Measurements from ENCODE around the gene FOXO3. TPM values are rescaled to one million over a fixed set of nuclear protein-coding genes. Genes with fewer than 3 reads are reported as not detected.

FOXO3 gene
- total and polyA plus RNA-seq, 2 of the 13 experiments (the other 11 are each of a cell fraction or from before 2014, with no cell fraction given), result 16.0 to 22.5 TPM

GRCh38 chr6:108728826-108729225 is 168.1 kb downstream of the FOXO3 start (continued):
- TF ChIP-seq TIGD3 (CRISPR knock-in tag; IDR thresholded peaks at IDR 0.05; ENCODE audit: borderline replicate concordance), result no peak
- no peak for TF ChIP-seq ZSCAN5A (CRISPR knock-in tag; IDR thresholded peaks at IDR 0.05; ENCODE audit: borderline replicate concordance)
- no peak for TF ChIP-seq ZNF260 (CRISPR knock-in tag; IDR thresholded peaks at IDR 0.05; ENCODE audit: borderline replicate concordance, low read depth)
- no peak for TF ChIP-seq RFXANK (CRISPR knock-in tag; IDR thresholded peaks at IDR 0.05)
- no peak for TF ChIP-seq TAF1 (CRISPR knock-in tag; IDR thresholded peaks at IDR 0.05)
- no peak for TF ChIP-seq GMEB2 (CRISPR knock-in tag; IDR thresholded peaks at IDR 0.05; ENCODE audit: low read depth)
- TF ChIP-seq ISX (CRISPR knock-in tag; conservative IDR thresholded peaks at IDR 0.05), result no peak
- no peak for TF ChIP-seq HBP1 (CRISPR knock-in tag; IDR thresholded peaks at IDR 0.05; ENCODE audit: low read depth)
- no peak for TF ChIP-seq HNRNPH1 (optimal IDR thresholded peaks at IDR 0.05; ENCODE audit: low read depth, low read length)
- TF ChIP-seq CHD4 (IDR thresholded peaks at IDR 0.05; ENCODE audit: borderline replicate concordance, low read length), result 0 out of 2 replicates have a peak, but pooled peaks have one; percentile 62
- TF ChIP-seq AFF4 (CRISPR knock-in tag; IDR thresholded peaks at IDR 0.05), result no peak
- no peak for TF ChIP-seq BRCA1 (CRISPR knock-in tag; IDR thresholded peaks at IDR 0.05)
- TF ChIP-seq SP140L (CRISPR knock-in tag; IDR thresholded peaks at IDR 0.05; ENCODE audit: borderline replicate concordance), result no peak
- TF ChIP-seq ZNF24 (IDR thresholded peaks at IDR 0.05), result no peak
- TF ChIP-seq ZNF660 (CRISPR knock-in tag; IDR thresholded peaks at IDR 0.05; ENCODE audit: borderline replicate concordance, low read depth), result no peak
- peak in 1 of 2 experiments; percentile 87; a peak in 2 of 4 replicates for TF ChIP-seq EP300 (IDR thresholded peaks at IDR 0.05; ENCODE audit: low read depth in 2 of 2, low read length in 2 of 2)
- TF ChIP-seq EP300 (CRISPR knock-in tag; IDR thresholded peaks at IDR 0.05; ENCODE audit: borderline replicate concordance), result peak; percentile 21; the same call in 1 of the 2 replicates
- no peak for TF ChIP-seq CHCHD3 (CRISPR knock-in tag; IDR thresholded peaks at IDR 0.05)
- no peak for TF ChIP-seq SIX4 (CRISPR knock-in tag; IDR thresholded peaks at IDR 0.05)
- TF ChIP-seq GABPB1 (CRISPR knock-in tag; IDR thresholded peaks at IDR 0.05), result no peak
- no peak for TF ChIP-seq NCOA5 (CRISPR knock-in tag; IDR thresholded peaks at IDR 0.05)
